ENCODE data around the gene GBX1.

DNA sequence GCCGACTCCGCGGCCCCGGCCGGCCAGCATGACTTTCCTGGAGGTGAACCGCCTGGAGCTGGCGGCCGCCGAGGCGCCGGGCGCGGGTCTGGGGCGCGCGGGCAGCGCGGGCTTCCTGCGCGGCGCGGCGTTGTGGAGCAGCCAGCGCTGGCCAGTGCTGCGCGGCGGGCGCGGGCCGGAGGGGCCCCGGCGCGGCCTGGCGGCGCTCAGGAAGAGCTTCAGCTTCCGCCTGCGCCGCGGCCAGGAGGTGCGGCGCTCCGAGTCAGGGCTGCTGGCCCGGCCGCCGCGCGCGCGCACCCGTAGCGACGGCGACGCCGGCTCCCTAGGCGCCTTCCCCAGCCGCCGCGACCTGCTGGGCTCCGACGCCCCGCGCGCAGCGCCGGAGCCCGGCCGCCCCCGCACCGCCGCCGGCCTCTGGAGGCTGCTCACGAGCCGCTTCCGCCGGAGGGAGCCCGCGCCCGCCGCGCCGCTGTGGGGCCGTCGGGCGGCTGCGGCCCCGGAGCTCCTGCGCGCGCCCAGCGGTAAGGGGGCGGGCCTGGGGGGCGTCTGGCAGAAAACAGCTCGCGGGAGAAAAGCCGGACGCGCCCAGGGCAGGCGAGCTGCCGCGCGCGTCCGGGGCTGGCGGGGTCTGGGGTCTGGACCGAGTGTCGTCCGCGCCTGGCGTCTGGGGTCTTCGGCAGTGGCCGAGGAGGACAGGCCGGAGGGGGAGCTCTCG is 52.2 kb downstream of the GBX1 start:
- TF ChIP-seq POLR2A (IDR thresholded peaks at IDR 0.05) (no peak), CTCF (IDR thresholded peaks at IDR 0.05) (no peak)

Measured in body of pancreas (tissue), 4 donors.